ENCODE data around the gene AKTIP. TPM values are rescaled to one million over a fixed set of nuclear protein-coding genes. Genes with fewer than 3 reads are reported as not detected.
A peak's percentile ranks its signal among the peaks of the same experiment; 100 is the strongest.
"Not testable (repeated sequence)": the region's sequence is repeated elsewhere in the genome, so short reads cannot be mapped to it uniquely, and the experiment has no call there.

The AKTIP gene
- total and polyA plus RNA-seq, 2 of the 4 experiments (the other 2 are of a cell fraction) = 17.7 to 19.9 TPM

GRCh38 chr16:53515259-53515658, 12.2 kb upstream of the AKTIP start:
- Histone ChIP-seq H4K5ac (ENCODE audit: low read depth, low read length) (no peak overlapping the region), H2AK5ac (ENCODE audit: low read depth, low read length) (no peak overlapping the region), H2BK5ac (ENCODE audit: low read depth, low read length, poor library complexity, severe bottlenecking) (no peak overlapping the region), H2BK15ac (ENCODE audit: low read depth, low read length) (no peak overlapping the region), H3K9me3 (ENCODE audit: control insufficient read depth, insufficient read depth, low read length) (no peaks in the 10 kb centered on the region), H3K18ac (ENCODE audit: low read depth, low read length) (no peak overlapping the region), H4K8ac (ENCODE audit: low read depth in 2 of 2, low read length in 2 of 2) (no peak overlapping the region), H2BK20ac (ENCODE audit: low read depth, low read length) (no peak overlapping the region), H3K56ac (ENCODE audit: extremely low read depth, insufficient read depth, low read length) (no peak overlapping the region), H3K9me1 (ENCODE audit: insufficient read depth, low read length) (no peaks in the 10 kb centered on the region; the same call in 1 of the 2 replicates), H3K27ac (ENCODE audit: insufficient read depth, low read length) (no peak overlapping the region), H3K79me1 (ENCODE audit: low read depth in 1 of 2, low read length in 2 of 2) (no peaks in the 10 kb centered on the region), H2BK120ac (ENCODE audit: low read depth, low read length) (no peak overlapping the region), H4K20me1 (ENCODE audit: insufficient read depth, low read length) (no peaks in the 10 kb centered on the region), H3K14ac (replicated peaks; ENCODE audit: low read depth, low read length) (no peak overlapping the region), H3K4me3 (ENCODE audit: insufficient read depth, low read depth, low read length) (no peak overlapping the region), H3K36me3 (ENCODE audit: control insufficient read depth, insufficient read depth, low read length) (no peaks in the 10 kb centered on the region), H3K4me2 (ENCODE audit: low read depth, low read length) (no peak overlapping the region), H2AK9ac (replicated peaks; ENCODE audit: low read depth, low read length, poor library complexity) (no peak overlapping the region), H2AFZ (replicated peaks; ENCODE audit: low read length, poor library complexity) (no peak overlapping the region), H3K4ac (ENCODE audit: low read depth, low read length) (no peak overlapping the region), H3K9ac (ENCODE audit: low read depth, low read length) (no peak overlapping the region), H3K4me1 (ENCODE audit: control insufficient read depth, insufficient read depth, low read length) (no peaks in the 10 kb centered on the region), H3K23ac (ENCODE audit: low read depth, low read length) (no peak overlapping the region), H3K27me3 (ENCODE audit: control insufficient read depth, insufficient read depth, low read length) (peaks cover 2% of the 10 kb centered on the region), H4K91ac (ENCODE audit: insufficient read depth, low read depth, low read length) (no peak overlapping the region)
- TF ChIP-seq MAFK (IDR thresholded peaks at IDR 0.05; ENCODE audit: low read depth, low read length) (no peak), CEBPB (IDR thresholded peaks at IDR 0.05; ENCODE audit: low read depth, low read length) (no peak), MXI1 (IDR thresholded peaks at IDR 0.05; ENCODE audit: borderline replicate concordance, low read depth, low read length) (no peak), MAZ (IDR thresholded peaks at IDR 0.05; ENCODE audit: borderline replicate concordance, low read depth, low read length) (no peak), RAD21 (IDR thresholded peaks at IDR 0.05; ENCODE audit: low read length) (no peak), RCOR1 (IDR thresholded peaks at IDR 0.05; ENCODE audit: insufficient replicate concordance, low read length) (no peak), POLR2A (IDR thresholded peaks at IDR 0.05; ENCODE audit: low read depth, low read length) (no peak)
- WGBS, 2 experiments (ENCODE audit: extremely low coverage in 2 of 2, insufficient read length in 1 of 2) = 79% methylated on average over 2 of the region's 6 CpGs; no CpG with 5 or more reads in 1 of the 2 experiments
- intact Hi-C loops (cut with micrococcal nuclease) (loop anchor here (10.0 kb wide), 1 partner anchor 1320 kb away; no protein-coding TSS in a partner anchor), dilution Hi-C loops (cut with HindIII; ENCODE audit: low sequenced_read_pairs, unreplicated experiment) (no loop called here), in situ Hi-C loops (cut with MboI; ENCODE audit: low sequenced_read_pairs) (no loop called here)
- ChIA-PET POLR2A (ENCODE audit: unreplicated experiment) (no interaction called here), CTCF (no interaction called here)
- BruUV-seq (replicated peaks) = no TSS peak
- DNase-seq = peak; percentile 24
- ATAC-seq (ENCODE audit: low read depth) = no peak

GRCh38 chr16:53512795-53513194, 9.8 kb upstream of the AKTIP start:
- CTCF ChIA-PET = interaction anchor here (1.1 kb wide), 1 partner anchor 8 kb away, joined by 3 read pairs; no protein-coding TSS in a partner anchor
- H3K27me3 ChIP-seq (ENCODE audit: control insufficient read depth, insufficient read depth, low read length); H3K4me2 ChIP-seq (ENCODE audit: low read depth, low read length); H2BK5ac ChIP-seq (ENCODE audit: low read depth, low read length, poor library complexity, severe bottlenecking); H3K27ac ChIP-seq (ENCODE audit: insufficient read depth, low read length); H3K36me3 ChIP-seq (ENCODE audit: control insufficient read depth, insufficient read depth, low read length); H3K23ac ChIP-seq (ENCODE audit: low read depth, low read length); BruUV-seq (replicated peaks); H3K9me3 ChIP-seq (ENCODE audit: control insufficient read depth, insufficient read depth, low read length); H3K14ac ChIP-seq (replicated peaks; ENCODE audit: low read depth, low read length); H2AFZ ChIP-seq (replicated peaks; ENCODE audit: low read length, poor library complexity); H4K8ac ChIP-seq (ENCODE audit: low read depth in 2 of 2, low read length in 2 of 2); H4K91ac ChIP-seq (ENCODE audit: insufficient read depth, low read depth, low read length); dilution Hi-C loops (cut with HindIII; ENCODE audit: low sequenced_read_pairs, unreplicated experiment); H3K4me1 ChIP-seq (ENCODE audit: control insufficient read depth, insufficient read depth, low read length); H4K20me1 ChIP-seq (ENCODE audit: insufficient read depth, low read length); POLR2A ChIA-PET (ENCODE audit: unreplicated experiment); H3K79me1 ChIP-seq (ENCODE audit: low read depth in 1 of 2, low read length in 2 of 2); DNase-seq; H3K18ac ChIP-seq (ENCODE audit: low read depth, low read length); H2BK15ac ChIP-seq (ENCODE audit: low read depth, low read length); in situ Hi-C loops (cut with MboI; ENCODE audit: low sequenced_read_pairs); ATAC-seq (ENCODE audit: low read depth); H4K5ac ChIP-seq (ENCODE audit: low read depth, low read length); H3K9me1 ChIP-seq (ENCODE audit: insufficient read depth, low read length); H3K9ac ChIP-seq (ENCODE audit: low read depth, low read length); H2AK9ac ChIP-seq (replicated peaks; ENCODE audit: low read depth, low read length, poor library complexity); H2BK20ac ChIP-seq (ENCODE audit: low read depth, low read length); H2BK120ac ChIP-seq (ENCODE audit: low read depth, low read length); H3K56ac ChIP-seq (ENCODE audit: extremely low read depth, insufficient read depth, low read length); H2AK5ac ChIP-seq (ENCODE audit: low read depth, low read length); H3K4ac ChIP-seq (ENCODE audit: low read depth, low read length); H3K4me3 ChIP-seq (ENCODE audit: insufficient read depth, low read depth, low read length): not testable (repeated sequence)
- intact Hi-C loops (cut with micrococcal nuclease) = loop anchor here (10.0 kb wide), 1 partner anchor 1318 kb away; no protein-coding TSS in a partner anchor
- no CpG with 5 or more reads among the region's 1 CpG for WGBS, 2 experiments (ENCODE audit: extremely low coverage in 2 of 2, insufficient read length in 1 of 2)
